ENCODE measurements around the gene PDZD7. TPM values are rescaled to one million over a fixed set of nuclear protein-coding genes. Genes with fewer than 3 reads are reported as not detected.
"Not testable (repeated sequence)": the region's sequence is repeated elsewhere in the genome, so short reads cannot be mapped to it uniquely, and the experiment has no call there.

Gene PDZD7
- polyA plus RNA-seq, 3 donors = 2.3 to 4.3 (median 3.8) TPM

GRCh38 chr10:101044117-101044516, 13.2 kb upstream of the PDZD7 start:
- no peak for DNase-seq (ENCODE audit: extremely low read depth in 1 of 11, low read depth in 9 of 11, low spot score in 4 of 11)

GRCh38 chr10:101043363-101043707, 12.4 kb upstream of the PDZD7 start:
- no peak for DNase-seq (ENCODE audit: extremely low read depth in 1 of 11, low read depth in 9 of 11, low spot score in 4 of 11)

GRCh38 chr10:101042667-101043362, 11.9 kb upstream of the PDZD7 start:
- DNase-seq (ENCODE audit: extremely low read depth in 1 of 11, low read depth in 9 of 11, low spot score in 4 of 11) = peak in 10 of 11 donors; percentile 85 to 96 (median 90)

GRCh38 chr10:101042118-101042517, 11.2 kb upstream of the PDZD7 start:
- no peak for DNase-seq (ENCODE audit: extremely low read depth in 1 of 11, low read depth in 9 of 11, low spot score in 4 of 11)

- peak in 3 of 11 donors; percentile 76 to 86 (median 79) for DNase-seq (ENCODE audit: extremely low read depth in 1 of 11, low read depth in 9 of 11, low spot score in 4 of 11)
These were observed 10.4 kb upstream of the PDZD7 start for GRCh38 chr10:101041252-101041761.

- no peak for DNase-seq (ENCODE audit: extremely low read depth in 1 of 11, low read depth in 9 of 11, low spot score in 4 of 11)
These were observed 9.9 kb upstream of the PDZD7 start for GRCh38 chr10:101040851-101041250.

- no peak for DNase-seq (ENCODE audit: extremely low read depth in 1 of 11, low read depth in 9 of 11, low spot score in 4 of 11)
These were observed 9.1 kb upstream of the PDZD7 start for GRCh38 chr10:101040061-101040460.

GRCh38 chr10:101038484-101038883, 7.6 kb upstream of the PDZD7 start:
- DNase-seq (ENCODE audit: extremely low read depth in 1 of 11, low read depth in 9 of 11, low spot score in 4 of 11) = no peak

GRCh38 chr10:101036726-101037125, 5.8 kb upstream of the PDZD7 start:
- no peak for DNase-seq (ENCODE audit: extremely low read depth in 1 of 11, low read depth in 9 of 11, low spot score in 4 of 11)

GRCh38 chr10:101035916-101036702, 5.2 kb upstream of the PDZD7 start:
- no peak for DNase-seq (ENCODE audit: extremely low read depth in 1 of 11, low read depth in 9 of 11, low spot score in 4 of 11)

GRCh38 chr10:101035314-101035713, 4.4 kb upstream of the PDZD7 start:
- DNase-seq (ENCODE audit: extremely low read depth in 1 of 11, low read depth in 9 of 11, low spot score in 4 of 11) = no peak

- not testable (repeated sequence) for DNase-seq (ENCODE audit: extremely low read depth in 1 of 11, low read depth in 9 of 11, low spot score in 4 of 11)
These were observed 3.5 kb upstream of the PDZD7 start for GRCh38 chr10:101034404-101034803.

GRCh38 chr10:101033276-101033675, 2.3 kb upstream of the PDZD7 start:
- no peak for DNase-seq (ENCODE audit: extremely low read depth in 1 of 11, low read depth in 9 of 11, low spot score in 4 of 11)

- no peak for DNase-seq (ENCODE audit: extremely low read depth in 1 of 11, low read depth in 9 of 11, low spot score in 4 of 11)
These were observed 1.8 kb upstream of the PDZD7 start for GRCh38 chr10:101032637-101033224.

GRCh38 chr10:101031796-101032636, 1.1 kb upstream of the PDZD7 start:
- DNase-seq (ENCODE audit: extremely low read depth in 1 of 11, low read depth in 9 of 11, low spot score in 4 of 11) = peak in 3 of 11 donors; percentile 68 to 70 (median 68)

GRCh38 chr10:101030496-101031127, 317 bp downstream of the PDZD7 start:
- no peak for DNase-seq (ENCODE audit: extremely low read depth in 1 of 11, low read depth in 9 of 11, low spot score in 4 of 11)

- DNase-seq (ENCODE audit: extremely low read depth in 1 of 11, low read depth in 9 of 11, low spot score in 4 of 11) = peak in 1 of 11 donors; percentile 50
These were observed 1.2 kb downstream of the PDZD7 start for GRCh38 chr10:101029520-101030295.

Data from renal cortex interstitium (tissue), 11 donors.